MCF 10A (cell line): ENCODE results near the gene RC3H2. TPM values are rescaled to one million over a fixed set of nuclear protein-coding genes. Genes with fewer than 3 reads are reported as not detected.
"Not testable (repeated sequence)": the region's sequence is repeated elsewhere in the genome, so short reads cannot be mapped to it uniquely, and the experiment has no call there.

Experiments
- BruUV-seq: library from RNA; stranded (reverse); fragments of 400-500 nt; replicated peaks from 2 replicates; lab custom pipeline; 2021; lab: Mats Ljungman, UMichigan
- CTCF ChIA-PET: fragments of 300-600 bp; sonication (Branson Sonifier 250); formaldehyde crosslinking; extraction: SDS; loops from one replicate; lab custom pipeline; 2021; ENCODE audit warnings: antibody characterized with exemption, inconsistent platforms; lab: Yijun Ruan, JAX
- POLR2A ChIA-PET: fragments of 300-600, 350-650 bp; sonication (Branson Sonifier 250); formaldehyde crosslinking; extraction: SDS; loops from one replicate; lab custom pipeline; 2020; ENCODE audit warnings: antibody characterized with exemption, inconsistent platforms; lab: Yijun Ruan, JAX
- DNase-seq: peaks from one replicate; pipeline ENCODE4 v3.0.0-alpha.2; 2018; ENCODE audit not compliant: unreplicated experiment
- H3K27ac Mint-ChIP-seq: one replicate; pipeline ENCODE4 v1.8.0; 2022; ENCODE audit warnings: mild to moderate bottlenecking, low read depth, mixed read lengths; ENCODE audit not compliant: unreplicated experiment
- H3K27me3 Mint-ChIP-seq: one replicate; pipeline ENCODE4 v1.8.0; 2022; ENCODE audit warnings: mixed read lengths; ENCODE audit not compliant: insufficient read depth, unreplicated experiment
- H3K36me3 Mint-ChIP-seq: one replicate; pipeline ENCODE4 v1.8.0; 2022; ENCODE audit warnings: mild to moderate bottlenecking, moderate library complexity, mixed read lengths; ENCODE audit not compliant: insufficient read depth, unreplicated experiment
- H3K4me1 Mint-ChIP-seq: one replicate; pipeline ENCODE4 v1.8.0; 2022; ENCODE audit warnings: mixed read lengths; ENCODE audit not compliant: insufficient read depth, unreplicated experiment
- H3K4me3 Mint-ChIP-seq: one replicate; pipeline ENCODE4 v1.8.0; 2022; ENCODE audit warnings: mild to moderate bottlenecking, moderate library complexity, mixed read lengths; ENCODE audit not compliant: unreplicated experiment
- H3K9me3 Mint-ChIP-seq: one replicate; pipeline ENCODE4 v1.8.0; 2022; ENCODE audit warnings: mixed read lengths; ENCODE audit not compliant: unreplicated experiment
- CTCF ChIP-seq: fragments of 200-600 bp; IDR thresholded peaks from one replicate; pipeline ENCODE4 v1.8.0; 2022; ENCODE audit warnings: antibody characterized with exemption, mild to moderate bottlenecking; ENCODE audit not compliant: unreplicated experiment
- intact Hi-C: fragments of 100-400 bp; cut with micrococcal nuclease; formaldehyde crosslinking; loops from 2 replicates; pipeline ENCODE4 v1.14.1; 2022
- total RNA-seq: library from RNA; stranded (reverse); gene quantifications from 2 replicates; pipeline ENCODE4 v1.2.3, GENCODE V29; 2022

RC3H2 gene
- total RNA-seq, 1 experiment from 2014 or later: 59.1 TPM

- POLR2A ChIA-PET: no interaction called here
- Mint-ChIP-seq H3K27ac (no peak overlapping the region), H3K4me3 (no peak overlapping the region), H3K9me3 (no peaks in the 10 kb centered on the region), H3K27me3 (no peaks in the 10 kb centered on the region), H3K36me3 (peaks cover 69% of the 10 kb centered on the region), H3K4me1 (no peaks in the 10 kb centered on the region)
- CTCF ChIA-PET: interaction anchor here (0.6 kb wide), 2 partner anchors 365 to 487 kb away, joined by 3 to 6 read pairs; no protein-coding TSS in a partner anchor
- BruUV-seq: no TSS peak
- intact Hi-C loops: no loop called here
- no peak for DNase-seq
- no peak for TF ChIP-seq CTCF
These were observed 41.8 kb downstream of the RC3H2 start for GRCh38 chr9:122863407-122863806.

GRCh38 chr9:122860319-122861142 is 44.6 kb downstream of the RC3H2 start:
- DNase-seq: no peak
- ChIA-PET POLR2A (interaction anchor here (0.6 to 0.7 kb wide), 3 partner anchors 116 to 424 kb away, joined by 3 read pairs; no protein-coding TSS in a partner anchor), CTCF (interaction anchor here (0.6 to 0.7 kb wide), 3 partner anchors 12 to 37 kb away, joined by 3 read pairs; no protein-coding TSS in a partner anchor)
- Mint-ChIP-seq H3K9me3 (no peaks in the 10 kb centered on the region), H3K36me3 (peaks cover 80% of the 10 kb centered on the region), H3K27ac (no peak overlapping the region), H3K4me1 (no peaks in the 10 kb centered on the region), H3K27me3 (no peaks in the 10 kb centered on the region), H3K4me3 (no peak overlapping the region)
- intact Hi-C loops: no loop called here
- BruUV-seq: no TSS peak
- TF ChIP-seq CTCF: no peak

- Mint-ChIP-seq H3K9me3 (no peaks in the 10 kb centered on the region), H3K36me3 (peaks cover 83% of the 10 kb centered on the region), H3K4me1 (no peaks in the 10 kb centered on the region), H3K27ac (no peak overlapping the region), H3K27me3 (no peaks in the 10 kb centered on the region), H3K4me3 (no peak overlapping the region)
- no peak for TF ChIP-seq CTCF
- POLR2A ChIA-PET: interaction anchor here (0.9 kb wide), 1 partner anchor 40 kb away, joined by 3 read pairs; no protein-coding TSS in a partner anchor
- DNase-seq: no peak
- CTCF ChIA-PET: interaction anchor here (0.6 kb wide), 1 partner anchor 162 kb away, joined by 3 read pairs; no protein-coding TSS in a partner anchor
- intact Hi-C loops: no loop called here
- no TSS peak for BruUV-seq
These were observed 47.3 kb downstream of the RC3H2 start for GRCh38 chr9:122857815-122858214.

- intact Hi-C loops, H3K4me1 Mint-ChIP-seq, CTCF ChIA-PET, BruUV-seq, H3K4me3 Mint-ChIP-seq, H3K27me3 Mint-ChIP-seq, POLR2A ChIA-PET, DNase-seq, H3K27ac Mint-ChIP-seq, H3K9me3 Mint-ChIP-seq: not testable (repeated sequence)
- peaks cover 82% of the 10 kb centered on the region for H3K36me3 Mint-ChIP-seq
These were observed 52.9 kb downstream of the RC3H2 start for GRCh38 chr9:122852085-122852786.
